Measurements from ENCODE around the gene ECD. TPM values are rescaled to one million over a fixed set of nuclear protein-coding genes. Genes with fewer than 3 reads are reported as not detected.

ECD gene
- polyA plus RNA-seq, 1 of the 3 experiments (the other 2 are of a cell fraction) = 21.4 TPM

DNA sequence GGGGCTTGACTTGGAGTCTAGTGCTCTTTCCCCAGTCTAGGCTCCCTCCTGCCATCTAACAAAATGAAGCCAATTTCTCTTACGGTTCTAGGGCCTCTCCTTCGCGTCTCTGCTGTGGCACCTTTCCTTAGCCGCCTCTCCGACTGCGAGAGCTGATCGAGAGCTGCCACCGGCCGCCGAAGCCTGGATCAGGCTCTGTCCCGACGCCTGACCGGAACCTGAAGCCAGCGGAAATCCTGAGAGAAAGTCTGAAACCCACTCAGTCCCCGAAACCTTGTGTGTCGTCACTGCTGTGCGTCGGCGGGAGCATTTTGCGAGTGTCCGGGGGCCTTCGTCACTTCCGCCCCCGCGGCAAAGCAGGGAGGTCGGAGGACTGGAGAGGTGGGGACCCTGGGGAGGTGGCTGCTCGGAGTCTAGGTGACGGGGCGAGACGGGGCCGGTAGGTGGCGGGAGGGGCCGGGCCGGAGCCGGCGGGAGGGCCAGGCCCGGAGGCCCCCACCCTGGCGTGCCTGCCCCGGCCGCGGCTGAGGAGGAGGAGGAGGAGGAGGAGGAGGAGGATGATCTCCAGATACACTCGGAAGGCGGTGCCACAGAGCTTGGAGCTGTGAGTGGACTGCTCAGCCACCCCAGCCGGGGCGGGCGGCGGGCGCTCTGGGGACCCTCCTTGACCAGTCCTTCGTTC lies at the start of gene ECD, which contains the start of gene FAM149B1 (continued):
- TF ChIP-seq, protein P1, sequence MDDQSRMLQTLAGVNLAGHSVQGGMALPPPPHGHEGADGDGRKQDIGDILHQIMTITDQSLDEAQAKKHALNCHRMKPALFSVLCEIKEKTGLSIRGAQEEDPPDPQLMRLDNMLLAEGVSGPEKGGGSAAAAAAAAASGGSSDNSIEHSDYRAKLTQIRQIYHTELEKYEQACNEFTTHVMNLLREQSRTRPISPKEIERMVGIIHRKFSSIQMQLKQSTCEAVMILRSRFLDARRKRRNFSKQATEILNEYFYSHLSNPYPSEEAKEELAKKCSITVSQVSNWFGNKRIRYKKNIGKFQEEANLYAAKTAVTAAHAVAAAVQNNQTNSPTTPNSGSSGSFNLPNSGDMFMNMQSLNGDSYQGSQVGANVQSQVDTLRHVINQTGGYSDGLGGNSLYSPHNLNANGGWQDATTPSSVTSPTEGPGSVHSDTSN (IDR thresholded peaks at IDR 0.05) = no peak
- TF ChIP-seq GABPA (IDR thresholded peaks at IDR 0.05; ENCODE audit: low read depth) (peak; percentile 96), RFX5 (IDR thresholded peaks at IDR 0.05; ENCODE audit: low read length) (no peak), TEAD4 (IDR thresholded peaks at IDR 0.05; ENCODE audit: borderline replicate concordance, insufficient read depth) (no peak), TAF1 (IDR thresholded peaks at IDR 0.05; ENCODE audit: borderline replicate concordance, low read depth, low read length) (peak; percentile 86; the same call in 1 of the 2 replicates), FOSL2 (IDR thresholded peaks at IDR 0.05; ENCODE audit: borderline replicate concordance, low read depth) (no peak)
- TF ChIP-seq, protein P2, sequence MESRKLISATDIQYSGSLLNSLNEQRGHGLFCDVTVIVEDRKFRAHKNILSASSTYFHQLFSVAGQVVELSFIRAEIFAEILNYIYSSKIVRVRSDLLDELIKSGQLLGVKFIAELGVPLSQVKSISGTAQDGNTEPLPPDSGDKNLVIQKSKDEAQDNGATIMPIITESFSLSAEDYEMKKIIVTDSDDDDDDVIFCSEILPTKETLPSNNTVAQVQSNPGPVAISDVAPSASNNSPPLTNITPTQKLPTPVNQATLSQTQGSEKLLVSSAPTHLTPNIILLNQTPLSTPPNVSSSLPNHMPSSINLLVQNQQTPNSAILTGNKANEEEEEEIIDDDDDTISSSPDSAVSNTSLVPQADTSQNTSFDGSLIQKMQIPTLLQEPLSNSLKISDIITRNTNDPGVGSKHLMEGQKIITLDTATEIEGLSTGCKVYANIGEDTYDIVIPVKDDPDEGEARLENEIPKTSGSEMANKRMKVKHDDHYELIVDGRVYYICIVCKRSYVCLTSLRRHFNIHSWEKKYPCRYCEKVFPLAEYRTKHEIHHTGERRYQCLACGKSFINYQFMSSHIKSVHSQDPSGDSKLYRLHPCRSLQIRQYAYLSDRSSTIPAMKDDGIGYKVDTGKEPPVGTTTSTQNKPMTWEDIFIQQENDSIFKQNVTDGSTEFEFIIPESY (IDR thresholded peaks at IDR 0.05; ENCODE audit: borderline replicate concordance, low read depth) = no peak
- TF ChIP-seq, protein P3, sequence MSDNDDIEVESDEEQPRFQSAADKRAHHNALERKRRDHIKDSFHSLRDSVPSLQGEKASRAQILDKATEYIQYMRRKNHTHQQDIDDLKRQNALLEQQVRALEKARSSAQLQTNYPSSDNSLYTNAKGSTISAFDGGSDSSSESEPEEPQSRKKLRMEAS (IDR thresholded peaks at IDR 0.05; ENCODE audit: low read depth) = peak; percentile 59; the same call in 1 of the 2 replicates

DNA sequence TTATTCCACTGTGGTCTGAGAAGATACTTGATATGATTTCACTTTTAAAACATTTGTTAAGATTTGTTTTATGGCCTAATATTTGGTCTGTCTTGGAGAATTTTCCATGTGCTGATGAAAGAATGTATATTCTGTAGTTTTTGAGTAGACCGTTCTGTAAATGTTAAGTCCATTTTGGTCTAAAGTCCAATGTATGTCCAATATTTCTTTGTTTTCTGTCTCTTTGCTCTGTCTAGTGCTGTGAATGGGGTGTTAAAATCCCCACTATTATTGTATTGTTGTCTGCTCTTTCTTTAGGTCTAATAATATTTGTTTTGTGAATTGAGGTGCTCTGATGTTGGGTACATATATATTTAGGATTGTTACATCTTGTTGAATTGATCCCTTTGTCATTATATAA lies 47.9 kb upstream of the ECD start:
- Histone ChIP-seq H3K9me3 (no peaks in the 10 kb centered on the region), H3K9ac (no peak overlapping the region), H3K27me3 (ENCODE audit: insufficient read depth) (no peaks in the 10 kb centered on the region), H3K36me3 (replicated peaks in 1 of 2; ENCODE audit: control insufficient read depth in 1 of 2, insufficient read depth in 2 of 2, low read length in 1 of 2) (peaks cover 43 to 44% of the 10 kb centered on the region in 2 experiments), H3K79me2 (ENCODE audit: insufficient read depth) (no peaks in the 10 kb centered on the region), H3K4me3 (ENCODE audit: low read depth in 2 of 2, low read length in 1 of 2) (no peak overlapping the region), H2AFZ (ENCODE audit: low read depth) (no peak overlapping the region), H3K27ac (ENCODE audit: low read depth in 2 of 2, low read length in 1 of 2) (no peak overlapping the region), H3K4me1 (ENCODE audit: control insufficient read depth in 1 of 2, insufficient read depth in 2 of 2, low read depth in 1 of 2, low read length in 1 of 2) (no peaks in the 10 kb centered on the region), H3K4me2 (no peak overlapping the region), H3K9me2 (no peaks in the 10 kb centered on the region), H3F3A (replicated peaks; ENCODE audit: insufficient read depth) (no peaks in the 10 kb centered on the region), H4K20me1 (ENCODE audit: insufficient read depth) (no peaks in the 10 kb centered on the region)
- ChIA-PET POLR2A (no interaction called here), CTCF (no interaction called here)
- TF ChIP-seq, protein P1 (IDR thresholded peaks at IDR 0.05) = no peak
- no peak for TF ChIP-seq MEF2A (IDR thresholded peaks at IDR 0.05; ENCODE audit: borderline replicate concordance, low read depth)
- TF ChIP-seq FOSL2 (IDR thresholded peaks at IDR 0.05; ENCODE audit: borderline replicate concordance, low read depth) = no peak
- TF ChIP-seq TAF1 (IDR thresholded peaks at IDR 0.05; ENCODE audit: borderline replicate concordance, low read depth, low read length) = no peak
- no peak for TF ChIP-seq TEAD4 (IDR thresholded peaks at IDR 0.05; ENCODE audit: borderline replicate concordance, insufficient read depth)
- no peak for TF ChIP-seq SIN3A (IDR thresholded peaks at IDR 0.05; ENCODE audit: borderline replicate concordance, low read depth, low read length)
- TF ChIP-seq, protein P4, sequence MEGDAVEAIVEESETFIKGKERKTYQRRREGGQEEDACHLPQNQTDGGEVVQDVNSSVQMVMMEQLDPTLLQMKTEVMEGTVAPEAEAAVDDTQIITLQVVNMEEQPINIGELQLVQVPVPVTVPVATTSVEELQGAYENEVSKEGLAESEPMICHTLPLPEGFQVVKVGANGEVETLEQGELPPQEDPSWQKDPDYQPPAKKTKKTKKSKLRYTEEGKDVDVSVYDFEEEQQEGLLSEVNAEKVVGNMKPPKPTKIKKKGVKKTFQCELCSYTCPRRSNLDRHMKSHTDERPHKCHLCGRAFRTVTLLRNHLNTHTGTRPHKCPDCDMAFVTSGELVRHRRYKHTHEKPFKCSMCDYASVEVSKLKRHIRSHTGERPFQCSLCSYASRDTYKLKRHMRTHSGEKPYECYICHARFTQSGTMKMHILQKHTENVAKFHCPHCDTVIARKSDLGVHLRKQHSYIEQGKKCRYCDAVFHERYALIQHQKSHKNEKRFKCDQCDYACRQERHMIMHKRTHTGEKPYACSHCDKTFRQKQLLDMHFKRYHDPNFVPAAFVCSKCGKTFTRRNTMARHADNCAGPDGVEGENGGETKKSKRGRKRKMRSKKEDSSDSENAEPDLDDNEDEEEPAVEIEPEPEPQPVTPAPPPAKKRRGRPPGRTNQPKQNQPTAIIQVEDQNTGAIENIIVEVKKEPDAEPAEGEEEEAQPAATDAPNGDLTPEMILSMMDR (IDR thresholded peaks at IDR 0.05) = no peak
- no peak for TF ChIP-seq EZH2phosphoT487 (IDR thresholded peaks at IDR 0.05; ENCODE audit: borderline replicate concordance, low read depth)
- no peak for TF ChIP-seq NRF1 (IDR thresholded peaks at IDR 0.05; ENCODE audit: low read depth, low read length)
- TF ChIP-seq, protein P5, sequence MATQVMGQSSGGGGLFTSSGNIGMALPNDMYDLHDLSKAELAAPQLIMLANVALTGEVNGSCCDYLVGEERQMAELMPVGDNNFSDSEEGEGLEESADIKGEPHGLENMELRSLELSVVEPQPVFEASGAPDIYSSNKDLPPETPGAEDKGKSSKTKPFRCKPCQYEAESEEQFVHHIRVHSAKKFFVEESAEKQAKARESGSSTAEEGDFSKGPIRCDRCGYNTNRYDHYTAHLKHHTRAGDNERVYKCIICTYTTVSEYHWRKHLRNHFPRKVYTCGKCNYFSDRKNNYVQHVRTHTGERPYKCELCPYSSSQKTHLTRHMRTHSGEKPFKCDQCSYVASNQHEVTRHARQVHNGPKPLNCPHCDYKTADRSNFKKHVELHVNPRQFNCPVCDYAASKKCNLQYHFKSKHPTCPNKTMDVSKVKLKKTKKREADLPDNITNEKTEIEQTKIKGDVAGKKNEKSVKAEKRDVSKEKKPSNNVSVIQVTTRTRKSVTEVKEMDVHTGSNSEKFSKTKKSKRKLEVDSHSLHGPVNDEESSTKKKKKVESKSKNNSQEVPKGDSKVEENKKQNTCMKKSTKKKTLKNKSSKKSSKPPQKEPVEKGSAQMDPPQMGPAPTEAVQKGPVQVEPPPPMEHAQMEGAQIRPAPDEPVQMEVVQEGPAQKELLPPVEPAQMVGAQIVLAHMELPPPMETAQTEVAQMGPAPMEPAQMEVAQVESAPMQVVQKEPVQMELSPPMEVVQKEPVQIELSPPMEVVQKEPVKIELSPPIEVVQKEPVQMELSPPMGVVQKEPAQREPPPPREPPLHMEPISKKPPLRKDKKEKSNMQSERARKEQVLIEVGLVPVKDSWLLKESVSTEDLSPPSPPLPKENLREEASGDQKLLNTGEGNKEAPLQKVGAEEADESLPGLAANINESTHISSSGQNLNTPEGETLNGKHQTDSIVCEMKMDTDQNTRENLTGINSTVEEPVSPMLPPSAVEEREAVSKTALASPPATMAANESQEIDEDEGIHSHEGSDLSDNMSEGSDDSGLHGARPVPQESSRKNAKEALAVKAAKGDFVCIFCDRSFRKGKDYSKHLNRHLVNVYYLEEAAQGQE (IDR thresholded peaks at IDR 0.05; ENCODE audit: low read depth, low read length) = no peak
- no peak for DNase-seq
- 100% methylated on average over 1 of the region's 1 CpG for WGBS (ENCODE audit: low lambda C conversion rate)
